SK-N-MC (cell line): ENCODE data around the gene SLBP.

Experiments used
- DNase-seq: peaks from one replicate; pipeline ENCODE4 v3.0.0-alpha.2; 2011; ENCODE audit warnings: low read depth, low spot score
- H3K27ac ChIP-seq: fragments of 200-600 bp; sonication (generic); 2 replicates; pipeline ENCODE4 v1.5.1; 2016; ENCODE audit warnings: mixed run types
- H3K36me3 ChIP-seq: fragments of 200-600 bp; sonication (generic); 2 replicates; pipeline ENCODE4 v1.6.1; 2017; ENCODE audit warnings: antibody characterized with exemption, low read length, mixed read lengths; ENCODE audit not compliant: insufficient read depth
- H3K4me3 ChIP-seq: fragments of 200-600 bp; sonication (generic); 2 replicates; pipeline ENCODE4 v1.5.1; 2016
- H3K9ac ChIP-seq: fragments of 200-600 bp; sonication (generic); 2 replicates; pipeline ENCODE4 v1.8.0; 2017; ENCODE audit warnings: mixed run types, mixed read lengths; ENCODE audit not compliant: insufficient read length
- H3K9me3 ChIP-seq: fragments of 200-600 bp; sonication (generic); 2 replicates; pipeline ENCODE4 v1.6.1; 2017; ENCODE audit warnings: low read depth, mild to moderate bottlenecking, antibody characterized with exemption, low read length, moderate library complexity, mixed read lengths
- EZH2 ChIP-seq: fragments of 200-600 bp; sonication (generic); IDR thresholded peaks from one replicate; pipeline ENCODE4 v1.6.1; 2017; ENCODE audit warnings: antibody characterized with exemption
- FOXP2 ChIP-seq: optimal IDR thresholded peaks from 2 replicates; pipeline ENCODE3; 2011; ENCODE audit warnings: mild to moderate bottlenecking, moderate library complexity; ENCODE audit not compliant: insufficient read depth; ENCODE audit errors: extremely low read length, control extremely low read depth
- POLR2AphosphoS5 ChIP-seq: IDR thresholded peaks from 2 replicates; pipeline ENCODE4 v1.6.1; 2012; ENCODE audit warnings: mild to moderate bottlenecking, low read depth, low read length, borderline replicate concordance

The SLBP gene

GRCh38 chr4:1651609-1652008 lies 60.5 kb downstream of the SLBP start:
- DNase-seq: no peak
- Histone ChIP-seq H3K4me3 (no peak overlapping the region), H3K36me3 (no peaks in the 10 kb centered on the region), H3K9ac (no peak overlapping the region), H3K9me3 (no peaks in the 10 kb centered on the region), H3K27ac (no peak overlapping the region)
- no peak for TF ChIP-seq EZH2
- no peak for TF ChIP-seq FOXP2
- no peak for TF ChIP-seq POLR2AphosphoS5

GRCh38 chr4:1648962-1649361 lies 63.2 kb downstream of the SLBP start:
- no peak overlapping the region for H3K27ac ChIP-seq
- H3K4me3 ChIP-seq: no peak overlapping the region
- H3K9ac ChIP-seq: no peak overlapping the region
- H3K36me3 ChIP-seq: no peaks in the 10 kb centered on the region
- DNase-seq: no peak
- no peak for TF ChIP-seq FOXP2
- TF ChIP-seq EZH2: no peak
- TF ChIP-seq POLR2AphosphoS5: no peak
- no peaks in the 10 kb centered on the region for H3K9me3 ChIP-seq

- H3K4me3 ChIP-seq: no peak overlapping the region
- TF ChIP-seq POLR2AphosphoS5: no peak
- TF ChIP-seq EZH2: no peak
- TF ChIP-seq FOXP2: no peak
- H3K36me3 ChIP-seq: no peaks in the 10 kb centered on the region
- H3K9me3 ChIP-seq: no peaks in the 10 kb centered on the region
- DNase-seq: no peak
- H3K27ac ChIP-seq: no peak overlapping the region
- no peak overlapping the region for H3K9ac ChIP-seq
Measured at GRCh38 chr4:1647432-1647831, 64.7 kb downstream of the SLBP start.

- DNase-seq: no peak
- TF ChIP-seq FOXP2 (no peak), EZH2 (no peak), POLR2AphosphoS5 (no peak)
- Histone ChIP-seq H3K36me3 (no peaks in the 10 kb centered on the region), H3K9ac (no peak overlapping the region), H3K9me3 (no peaks in the 10 kb centered on the region), H3K27ac (no peak overlapping the region), H3K4me3 (no peak overlapping the region)
Measured at GRCh38 chr4:1646690-1647089, 65.4 kb downstream of the SLBP start.

GRCh38 chr4:1644891-1645657 lies 67.0 kb downstream of the SLBP start:
- DNase-seq: no peak
- H3K27ac ChIP-seq: no peak overlapping the region
- no peaks in the 10 kb centered on the region for H3K9me3 ChIP-seq
- TF ChIP-seq POLR2AphosphoS5 (no peak), EZH2 (no peak), FOXP2 (no peak)
- no peaks in the 10 kb centered on the region for H3K36me3 ChIP-seq
- H3K9ac ChIP-seq: no peak overlapping the region
- no peak overlapping the region for H3K4me3 ChIP-seq

- H3K36me3 ChIP-seq: no peaks in the 10 kb centered on the region
- H3K9ac ChIP-seq: no peak overlapping the region
- no peak for DNase-seq
- no peak overlapping the region for H3K27ac ChIP-seq
- H3K9me3 ChIP-seq: no peaks in the 10 kb centered on the region; the same call in 1 of the 2 replicates
- no peak overlapping the region for H3K4me3 ChIP-seq
- TF ChIP-seq POLR2AphosphoS5 (no peak), FOXP2 (no peak), EZH2 (no peak)
Measured at GRCh38 chr4:1643971-1644735, 68.0 kb downstream of the SLBP start.
